GM19397 (cell line): ENCODE results near the gene KLF15.

Source experiments
- ATAC-seq: cut with Tn5 transposase; IDR thresholded peaks from one replicate; pipeline ENCODE4 v1.9.1; 2021; ENCODE audit warnings: mild to moderate bottlenecking, moderate library complexity; ENCODE audit not compliant: unreplicated experiment

KLF15 gene

DNA sequence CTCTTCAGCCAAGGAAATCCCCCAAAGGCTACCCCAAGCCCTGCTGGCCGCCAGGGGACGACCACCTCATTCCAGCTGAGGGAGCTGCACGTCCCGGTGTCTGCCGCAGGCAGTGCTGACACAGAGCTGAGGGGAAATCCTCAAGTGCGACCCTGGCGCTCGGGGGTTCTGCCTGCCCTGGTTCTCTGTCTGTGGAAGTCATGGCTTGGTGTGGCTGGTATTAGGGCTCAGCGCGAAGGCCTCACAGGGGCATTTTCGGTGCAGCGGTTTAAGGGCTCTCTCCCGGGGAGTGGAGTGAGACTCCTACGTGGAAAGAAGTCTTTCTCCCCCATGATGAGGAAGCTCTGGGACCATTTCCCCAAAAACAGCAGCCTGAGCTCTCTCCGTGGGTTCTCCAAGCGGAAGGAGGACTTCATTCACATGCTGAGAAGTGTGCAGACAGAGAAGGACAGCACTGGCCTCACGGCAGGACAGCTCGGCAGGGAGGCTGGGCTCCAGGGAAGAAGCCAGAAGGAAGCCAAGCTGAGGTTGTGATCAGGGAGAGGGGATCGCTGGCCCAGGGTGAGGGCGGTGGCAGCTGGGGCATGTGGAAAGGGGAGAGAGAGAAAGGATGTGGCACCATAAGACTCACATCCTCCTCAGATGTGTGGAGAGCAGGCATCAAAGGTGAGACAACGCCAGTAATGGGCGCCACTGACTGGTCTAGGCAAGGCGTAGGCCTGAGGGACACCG, 48.6 kb downstream of the KLF15 start:
- no peak for ATAC-seq

DNA sequence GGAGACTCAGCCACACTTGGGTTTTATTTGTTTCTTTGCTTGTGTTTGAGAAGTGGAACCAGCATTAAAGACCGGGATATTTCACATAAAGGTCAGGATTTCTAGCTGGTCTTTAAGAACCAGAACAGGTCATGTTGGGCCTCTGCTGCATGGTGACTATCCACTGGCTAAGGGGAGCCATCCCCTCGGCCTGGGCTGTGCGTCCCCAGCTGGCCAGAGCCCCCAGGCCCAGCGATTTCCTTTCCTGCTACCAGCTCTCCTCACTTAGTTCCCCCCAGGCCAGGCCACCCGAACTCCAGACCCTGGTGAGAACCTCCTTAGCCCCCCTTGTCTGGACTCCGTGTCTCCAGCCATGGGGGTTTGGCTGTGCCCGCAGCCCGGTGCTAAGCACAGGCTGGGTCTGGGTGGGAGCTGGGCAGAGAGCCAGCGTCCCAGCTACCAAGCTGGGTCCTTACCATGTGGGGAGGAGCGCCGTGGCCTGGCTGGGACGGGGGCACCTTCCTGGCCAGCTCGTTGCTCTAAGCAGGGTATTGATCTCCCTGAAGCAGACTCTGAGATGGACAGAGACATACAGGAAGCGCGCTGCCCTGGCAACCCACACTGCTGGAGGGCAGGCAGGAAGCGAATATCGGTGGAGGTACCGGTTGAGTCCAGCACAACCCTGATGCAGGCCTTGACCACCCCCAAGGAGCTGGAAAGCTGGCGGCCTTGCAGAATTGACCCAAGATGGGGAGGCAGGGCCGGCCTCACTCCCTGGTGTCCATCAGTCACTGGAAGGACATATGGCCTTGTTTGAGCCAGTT, 49.4 kb downstream of the KLF15 start:
- ATAC-seq = no peak

DNA sequence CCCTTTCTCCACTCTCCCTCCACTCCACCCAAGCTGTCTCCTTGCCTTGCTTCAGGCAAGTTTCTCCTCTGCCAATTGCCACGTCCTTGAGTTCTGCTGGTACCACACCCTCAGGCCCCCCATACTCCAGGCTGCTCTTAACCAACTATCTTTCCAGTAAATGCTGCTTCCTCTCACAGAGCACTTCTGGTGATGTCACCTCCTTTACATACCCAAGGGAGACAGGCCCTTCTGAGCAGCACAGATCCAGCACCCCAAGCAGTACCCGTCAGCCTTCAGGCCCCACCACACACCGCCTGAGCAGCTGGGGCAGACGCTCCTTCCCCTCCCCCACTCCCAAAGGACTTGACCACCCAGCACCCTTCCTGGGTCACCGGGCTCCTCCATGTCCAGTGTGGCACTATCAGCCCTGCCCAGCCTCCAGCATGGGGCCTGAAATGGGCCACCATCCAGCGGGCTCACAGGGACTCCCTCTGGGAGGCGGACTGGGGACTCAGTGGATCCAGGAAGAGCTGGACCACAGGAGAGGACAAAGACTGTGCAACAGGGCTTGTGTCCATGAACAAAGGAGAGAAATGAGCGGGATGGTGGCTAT, 50.2 kb downstream of the KLF15 start:
- no peak for ATAC-seq

DNA sequence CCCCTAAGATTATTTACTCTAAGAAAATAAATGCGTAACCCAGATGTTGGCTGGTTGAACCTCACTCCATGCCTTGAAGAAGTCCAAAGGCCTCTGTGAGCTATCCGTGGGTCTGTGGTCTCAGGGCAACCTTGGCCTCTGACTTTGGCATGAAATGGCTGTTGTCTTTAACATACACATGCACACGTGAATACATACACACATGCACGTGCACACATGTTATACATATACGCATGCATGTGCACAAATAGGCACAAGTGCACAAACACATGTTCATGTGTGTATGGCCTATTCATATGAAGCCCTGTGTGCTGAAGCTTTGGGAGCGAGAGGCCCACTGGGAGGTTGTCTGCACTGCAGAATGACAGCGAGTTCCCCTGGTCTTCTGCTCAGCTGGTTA, 50.8 kb downstream of the KLF15 start:
- ATAC-seq = no peak

DNA sequence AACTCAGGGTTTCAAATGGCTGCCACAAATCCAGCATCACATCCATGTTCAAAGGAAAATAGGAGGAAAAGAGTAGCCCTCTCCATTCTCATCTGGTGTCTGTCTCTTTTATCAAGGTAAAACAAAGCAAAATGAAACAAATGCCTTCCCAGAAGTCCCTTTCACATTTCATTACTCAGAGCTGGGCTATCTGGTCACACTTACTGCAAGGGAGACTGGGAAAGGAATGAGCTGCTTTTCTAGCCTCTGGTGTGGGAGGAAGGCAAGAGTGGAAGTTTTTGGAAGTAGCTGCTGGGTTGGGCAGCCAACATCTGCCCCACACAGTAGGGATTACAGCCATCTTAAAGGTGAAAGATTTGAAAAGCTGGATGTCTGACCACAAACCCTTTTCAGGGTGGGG, 51.8 kb downstream of the KLF15 start:
- no peak for ATAC-seq

DNA sequence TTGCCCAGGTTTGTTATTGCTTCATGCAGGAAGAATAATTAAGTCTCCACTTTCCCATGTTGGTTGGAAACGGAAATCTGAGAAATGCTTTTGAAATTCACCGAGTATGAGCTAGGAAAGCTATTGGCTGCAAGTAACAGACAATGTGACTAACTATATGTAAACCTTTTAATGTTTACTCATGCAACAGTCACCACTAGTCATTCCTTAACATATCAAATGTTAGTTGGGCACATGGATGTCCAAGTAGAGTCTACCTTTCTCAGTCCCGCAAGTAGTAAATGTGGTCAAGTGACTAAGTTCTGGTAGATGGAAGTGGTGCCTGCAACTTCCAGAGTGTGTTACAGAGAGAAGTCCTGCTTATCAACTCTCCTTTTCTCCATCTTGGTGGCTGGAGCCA, 52.5 kb downstream of the KLF15 start:
- ATAC-seq = no peak

DNA sequence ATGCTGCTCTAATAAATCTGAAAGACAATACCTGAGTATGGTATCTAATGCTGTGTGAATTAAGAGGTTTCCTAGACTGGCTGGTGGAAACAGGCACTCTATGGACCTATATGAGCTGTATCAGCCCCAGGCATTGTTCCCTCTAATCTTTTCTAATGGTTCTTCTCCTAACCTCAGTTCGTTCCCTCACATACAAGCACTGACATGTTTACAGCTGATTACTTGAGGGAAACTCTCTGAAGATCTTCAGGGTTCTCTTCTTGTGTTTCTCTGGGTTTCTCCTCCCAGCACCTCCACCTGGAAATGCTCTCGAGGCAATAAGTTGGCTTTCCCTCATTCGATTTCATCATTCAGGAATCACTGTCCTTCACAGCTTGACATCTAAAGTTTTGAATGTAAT, 52.9 kb downstream of the KLF15 start:
- no peak for ATAC-seq

DNA sequence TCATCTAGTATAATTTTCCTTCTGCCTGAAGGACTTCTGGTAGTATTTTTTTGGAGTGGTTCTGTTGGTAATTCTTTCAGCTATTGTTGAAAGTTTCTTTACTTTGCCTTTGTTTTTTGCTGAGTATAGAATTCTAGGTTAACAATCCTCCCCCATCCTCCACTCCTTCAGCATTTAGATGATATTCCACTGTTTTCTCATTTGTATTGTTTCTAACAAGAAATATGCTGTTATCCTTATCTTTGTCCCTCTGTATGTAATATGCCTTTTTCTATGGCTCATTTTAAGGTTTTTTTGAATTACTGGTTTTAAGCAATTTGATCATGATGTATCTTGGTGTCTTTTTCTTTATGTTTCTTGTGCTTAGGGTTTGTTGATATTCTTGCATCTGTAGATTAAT, 53.9 kb downstream of the KLF15 start:
- ATAC-seq = no peak

DNA sequence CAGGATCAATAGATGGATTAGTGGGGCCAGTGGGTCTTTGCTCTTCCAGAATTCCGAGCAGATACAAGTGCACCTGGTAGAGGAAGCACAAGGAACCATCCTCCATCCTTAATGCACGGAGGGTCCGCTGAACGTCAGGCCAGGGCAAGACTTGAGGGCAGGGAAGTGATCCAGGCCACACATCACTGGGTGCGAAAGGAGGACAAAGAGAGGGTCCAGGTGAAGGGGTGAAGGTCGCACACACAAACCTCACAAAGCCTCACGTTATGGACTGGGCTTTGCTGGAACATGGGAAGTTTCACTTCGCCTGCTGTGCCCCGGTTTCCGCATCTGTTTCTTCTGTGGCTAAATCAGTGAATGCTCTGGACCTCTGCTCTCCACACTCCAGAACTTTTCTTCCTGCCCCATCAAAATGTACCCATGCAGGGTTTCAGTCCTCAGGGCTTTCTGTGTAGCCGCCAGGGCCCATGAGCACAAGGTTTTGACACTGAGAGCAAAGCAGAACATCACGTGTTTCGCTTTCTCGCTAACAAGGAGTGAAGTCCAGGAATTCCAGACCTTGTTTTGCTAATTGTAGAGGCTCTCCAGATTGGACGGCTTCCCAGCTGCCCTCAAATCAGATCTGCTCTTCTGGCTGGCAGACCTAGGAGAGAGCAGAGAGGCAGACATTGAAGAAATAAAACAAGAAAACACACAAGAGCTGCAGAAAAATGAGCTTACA, 56.3 kb downstream of the KLF15 start:
- no peak for ATAC-seq

DNA sequence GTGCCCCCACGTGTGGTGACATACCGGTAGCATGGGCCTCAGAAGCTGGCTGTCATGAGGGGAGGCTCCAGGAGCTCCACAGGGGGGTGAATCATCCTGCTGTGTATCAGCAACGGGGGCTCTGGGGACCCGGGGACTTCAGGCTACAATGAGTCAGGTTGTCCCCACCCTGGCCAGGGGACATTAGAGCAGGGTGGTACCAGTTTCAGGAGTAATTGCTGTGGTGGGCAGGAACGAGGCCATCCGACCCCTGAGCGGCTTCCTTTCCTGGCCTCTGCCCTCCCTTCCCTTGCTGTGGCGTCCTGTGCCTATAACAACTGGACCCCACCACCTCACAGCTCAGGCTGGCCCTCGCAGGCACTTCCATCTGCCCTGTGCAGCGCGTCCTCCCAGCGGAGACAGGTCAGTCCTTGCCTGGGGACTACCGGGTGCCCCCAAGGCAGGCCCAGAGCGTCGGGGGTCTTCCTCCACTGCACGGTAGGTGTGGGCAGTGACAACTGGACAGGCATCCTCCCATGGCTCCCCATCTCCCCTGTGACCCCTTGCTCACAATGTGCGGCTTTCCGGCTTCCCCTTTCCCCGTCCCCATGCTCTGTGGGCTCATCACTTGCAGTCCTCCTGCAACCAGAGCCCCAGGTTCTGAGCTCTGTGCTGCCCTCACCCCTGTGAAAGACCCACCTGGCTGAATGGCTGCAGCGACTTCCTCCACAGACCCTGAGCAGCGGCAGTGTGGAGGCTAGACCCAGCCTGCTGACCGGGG, 57.0 kb downstream of the KLF15 start:
- no peak for ATAC-seq

DNA sequence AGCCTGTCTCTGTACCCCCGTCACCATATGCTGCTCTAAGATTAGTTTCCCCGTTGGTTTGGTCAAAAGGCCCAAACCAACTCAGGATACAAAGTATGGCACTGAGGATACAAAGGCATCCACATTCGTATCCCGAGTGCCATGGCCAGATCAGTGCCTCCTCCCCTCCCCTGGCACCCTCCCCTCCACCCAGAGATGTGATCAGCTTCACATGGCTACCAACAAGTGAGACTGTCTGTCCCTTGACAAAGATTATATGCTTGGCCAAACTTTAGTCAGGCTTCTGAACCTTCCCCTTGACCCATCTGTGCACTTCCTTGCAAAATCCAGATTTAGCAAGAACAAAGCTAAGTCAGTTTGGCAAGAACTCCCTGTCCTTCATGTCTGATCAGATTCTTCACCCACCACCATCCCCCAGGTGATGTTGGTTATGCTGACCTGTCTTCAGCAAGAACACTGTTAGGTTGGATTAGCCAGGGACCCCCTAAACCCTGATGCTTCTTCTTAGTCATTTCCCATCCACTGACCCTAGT, 61.7 kb downstream of the KLF15 start:
- no peak for ATAC-seq

DNA sequence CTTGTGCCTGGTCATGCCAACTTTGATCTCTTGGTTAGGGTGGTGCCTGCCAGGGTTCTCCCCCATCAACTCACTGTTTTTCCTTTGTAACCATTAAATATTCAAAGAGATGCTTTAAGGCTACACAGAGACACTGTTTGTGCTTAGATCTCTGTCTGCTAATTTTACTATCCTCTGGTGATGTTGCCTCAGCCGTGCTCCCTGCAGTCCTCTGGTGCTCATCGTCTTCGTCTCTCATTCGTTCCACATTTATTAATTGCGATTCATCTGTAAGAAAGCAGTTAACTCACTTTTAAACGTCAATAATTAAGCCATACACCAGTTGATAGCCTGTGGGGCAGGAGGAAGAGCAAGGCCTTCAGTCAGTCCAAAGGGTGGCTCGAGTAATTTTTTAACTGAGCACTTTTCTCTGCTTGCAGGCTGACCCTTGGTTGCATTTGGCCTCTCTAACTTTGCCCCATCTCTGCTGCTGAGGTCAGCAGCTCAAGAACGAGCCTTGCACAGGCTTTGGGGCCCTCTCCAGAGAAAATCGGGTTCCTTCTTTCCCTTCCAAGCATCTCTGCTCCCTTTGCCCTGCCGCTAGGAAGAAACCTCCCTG, 62.9 kb downstream of the KLF15 start:
- ATAC-seq = no peak

DNA sequence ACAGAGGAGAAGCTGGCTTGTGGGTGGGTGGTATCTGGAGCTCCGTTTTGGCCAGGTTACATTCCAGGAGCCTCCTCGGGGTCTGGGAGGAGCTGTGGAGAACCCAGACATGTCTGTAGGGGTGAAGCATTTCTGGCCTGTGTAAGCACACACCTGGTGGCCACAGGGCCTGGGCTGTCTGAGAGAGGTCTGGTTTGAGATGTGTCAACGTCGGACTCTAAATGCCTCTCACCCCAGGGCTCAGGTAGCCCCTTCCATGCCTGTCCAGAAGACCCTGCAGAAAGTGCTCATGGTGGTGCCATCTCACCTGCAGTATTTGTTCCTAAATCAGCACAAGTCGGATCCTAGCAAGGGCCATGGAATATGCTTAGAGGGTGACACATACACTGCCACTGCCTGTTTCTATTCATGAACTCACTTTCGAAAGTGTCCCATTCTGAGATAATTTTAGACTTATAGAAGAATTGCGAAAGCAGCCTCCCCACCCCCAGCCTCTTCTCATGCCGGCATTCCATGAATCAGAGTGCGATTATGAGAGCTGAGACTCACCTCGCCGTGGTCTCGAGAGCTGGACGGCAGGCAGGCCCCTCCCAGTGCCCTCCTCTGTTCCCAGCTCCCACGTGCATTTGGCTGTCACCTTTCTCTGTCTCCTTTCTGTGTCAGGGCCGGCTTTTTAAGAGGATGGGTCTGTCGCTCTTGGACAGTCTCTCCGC, 63.7 kb downstream of the KLF15 start:
- ATAC-seq = no peak
